Loucy (cell line): ENCODE measurements around the gene GHITM.
A peak's percentile ranks its signal among the peaks of the same experiment; 100 is the strongest.
"Not testable (repeated sequence)": the region's sequence is repeated elsewhere in the genome, so short reads cannot be mapped to it uniquely, and the experiment has no call there.

Experiments
- CTCF ChIP-seq: fragments of 200-600 bp; sonication (generic); conservative IDR thresholded peaks from 2 replicates; pipeline ENCODE4 v1.5.1; 2014; ENCODE audit warnings: mild to moderate bottlenecking, antibody characterized with exemption, low read length
- EZH2phosphoT487 ChIP-seq: fragments of 200-600 bp; IDR thresholded peaks from 2 replicates; pipeline ENCODE4 v1.6.1; 2018; ENCODE audit warnings: antibody characterized with exemption, mild to moderate bottlenecking, moderate library complexity, borderline replicate concordance

- peak; percentile 54 for TF ChIP-seq CTCF
- not testable (repeated sequence) for TF ChIP-seq EZH2phosphoT487
These were observed 8.8 kb downstream of the GHITM start for GRCh38 chr10:84148006-84148597.
